T follicular helper cell (primary cell): ENCODE results near the gene ZC3H13.
A peak's percentile ranks its signal among the peaks of the same experiment; 100 is the strongest.

ENCODE experiments used
- DNase-seq: peaks from one replicate; pipeline ENCODE4 v3.0.0-alpha.2; 2020; ENCODE audit warnings: low read depth
- total RNA-seq, 2 experiments: gene quantifications; one replicate each; lab custom pipeline; 2026; lab: John Stamatoyannopoulos, UW

Gene ZC3H13, protein sequence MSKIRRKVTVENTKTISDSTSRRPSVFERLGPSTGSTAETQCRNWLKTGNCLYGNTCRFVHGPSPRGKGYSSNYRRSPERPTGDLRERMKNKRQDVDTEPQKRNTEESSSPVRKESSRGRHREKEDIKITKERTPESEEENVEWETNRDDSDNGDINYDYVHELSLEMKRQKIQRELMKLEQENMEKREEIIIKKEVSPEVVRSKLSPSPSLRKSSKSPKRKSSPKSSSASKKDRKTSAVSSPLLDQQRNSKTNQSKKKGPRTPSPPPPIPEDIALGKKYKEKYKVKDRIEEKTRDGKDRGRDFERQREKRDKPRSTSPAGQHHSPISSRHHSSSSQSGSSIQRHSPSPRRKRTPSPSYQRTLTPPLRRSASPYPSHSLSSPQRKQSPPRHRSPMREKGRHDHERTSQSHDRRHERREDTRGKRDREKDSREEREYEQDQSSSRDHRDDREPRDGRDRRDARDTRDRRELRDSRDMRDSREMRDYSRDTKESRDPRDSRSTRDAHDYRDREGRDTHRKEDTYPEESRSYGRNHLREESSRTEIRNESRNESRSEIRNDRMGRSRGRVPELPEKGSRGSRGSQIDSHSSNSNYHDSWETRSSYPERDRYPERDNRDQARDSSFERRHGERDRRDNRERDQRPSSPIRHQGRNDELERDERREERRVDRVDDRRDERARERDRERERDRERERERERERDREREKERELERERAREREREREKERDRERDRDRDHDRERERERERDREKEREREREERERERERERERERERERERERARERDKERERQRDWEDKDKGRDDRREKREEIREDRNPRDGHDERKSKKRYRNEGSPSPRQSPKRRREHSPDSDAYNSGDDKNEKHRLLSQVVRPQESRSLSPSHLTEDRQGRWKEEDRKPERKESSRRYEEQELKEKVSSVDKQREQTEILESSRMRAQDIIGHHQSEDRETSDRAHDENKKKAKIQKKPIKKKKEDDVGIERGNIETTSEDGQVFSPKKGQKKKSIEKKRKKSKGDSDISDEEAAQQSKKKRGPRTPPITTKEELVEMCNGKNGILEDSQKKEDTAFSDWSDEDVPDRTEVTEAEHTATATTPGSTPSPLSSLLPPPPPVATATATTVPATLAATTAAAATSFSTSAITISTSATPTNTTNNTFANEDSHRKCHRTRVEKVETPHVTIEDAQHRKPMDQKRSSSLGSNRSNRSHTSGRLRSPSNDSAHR (N-terminal part only)
- 87.7 to 103 reads per million in 2 experiments for total RNA-seq

DNA sequence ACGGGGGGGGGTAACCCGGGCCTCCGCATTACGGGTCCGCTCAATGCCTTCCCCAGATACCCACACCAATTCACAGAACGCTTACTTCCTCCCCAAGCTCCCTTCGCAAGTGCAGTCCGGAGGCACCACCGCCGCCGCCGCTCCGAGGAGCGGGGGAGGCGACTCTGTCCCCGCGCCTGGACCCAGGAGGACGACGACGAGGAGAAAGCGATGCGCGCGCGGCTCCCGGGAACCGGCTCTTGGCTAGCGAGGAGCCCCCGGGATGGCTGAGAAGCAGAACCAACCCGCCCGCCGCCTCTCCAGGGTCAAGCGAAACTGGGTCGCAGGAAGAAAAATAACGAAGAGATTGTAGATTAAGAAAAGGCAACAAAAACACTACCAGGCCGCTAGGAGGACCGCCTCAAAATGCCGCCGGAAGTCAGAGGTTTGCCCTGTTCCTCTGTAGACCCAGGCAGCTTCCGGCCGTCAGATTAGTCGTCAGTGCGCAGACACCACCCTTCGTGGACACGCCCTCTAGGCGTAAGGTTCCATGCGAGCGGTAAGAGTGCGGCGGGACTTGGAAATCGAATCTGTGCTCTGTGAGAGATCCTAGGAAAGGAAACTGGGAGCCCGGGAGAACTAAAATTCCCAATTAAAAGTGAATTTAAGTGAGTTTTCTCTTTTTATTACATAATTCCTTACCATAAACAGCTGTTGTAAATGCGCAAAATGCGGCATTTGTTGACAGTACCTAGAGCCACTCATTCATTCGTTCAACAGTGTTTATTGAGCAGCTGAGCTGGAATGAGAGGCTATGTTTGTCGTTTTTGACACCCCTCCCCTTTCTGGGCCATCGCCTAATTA is at the start of gene ZC3H13:
Gene ZC3H13 (minus strand): TSS at position 428 of the 843 bp plus-strand sequence. CDS start 7,239 bp downstream, outside the sequence.
- peak; percentile 91 for DNase-seq

DNA sequence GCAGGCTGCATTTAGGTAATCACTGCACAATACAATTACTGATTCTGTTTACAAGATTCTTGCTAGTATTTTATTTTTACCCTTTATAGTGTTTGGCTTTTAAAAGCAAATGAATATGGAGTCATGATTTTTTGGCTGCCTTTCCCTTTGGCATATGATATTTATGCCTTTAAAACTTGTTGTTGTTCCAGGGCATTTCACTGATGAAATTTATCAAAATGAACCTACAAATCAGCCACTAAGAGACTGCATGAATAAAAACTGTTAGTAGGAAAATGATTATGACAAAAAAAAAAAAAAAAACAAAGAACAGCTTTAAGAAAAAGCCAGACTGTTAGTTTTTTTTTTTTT is 49.7 kb upstream of the ZC3H13 start:
- DNase-seq = no peak

- DNase-seq = no peak
Observed at GRCh38 chr13:46101484-46102254, 49.1 kb upstream of the ZC3H13 start.

GRCh38 chr13:46101002-46101401 is 48.5 kb upstream of the ZC3H13 start:
- no peak for DNase-seq

DNA sequence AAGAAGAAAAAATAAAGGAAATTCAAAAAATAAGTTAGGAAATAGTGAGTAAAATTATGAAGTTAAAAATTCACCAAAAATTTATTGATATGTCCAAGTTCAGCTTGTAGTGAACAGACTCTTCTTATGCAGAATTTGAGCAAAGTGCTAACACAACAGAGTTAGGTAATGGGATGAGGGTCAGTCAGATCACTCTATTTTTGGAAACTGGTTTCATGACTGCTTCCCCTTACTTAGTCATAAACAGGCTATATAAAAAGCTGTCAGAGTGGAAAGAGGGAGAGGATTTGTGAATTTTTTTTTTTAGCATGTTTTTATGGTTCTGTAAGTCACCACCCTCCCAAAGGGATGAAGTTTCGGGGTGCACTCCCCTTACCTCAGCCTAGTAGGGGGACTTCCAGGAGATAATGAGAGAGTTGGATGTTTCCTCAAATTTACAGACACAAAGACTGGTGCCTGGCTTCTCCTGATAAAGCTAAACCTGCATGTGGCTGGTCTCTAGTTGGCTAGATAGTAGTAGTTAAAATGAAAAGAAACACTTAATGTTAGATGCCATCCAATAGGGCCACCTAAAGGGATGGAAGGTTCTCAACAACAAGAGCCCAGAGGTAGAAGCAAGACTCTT is 47.8 kb upstream of the ZC3H13 start:
- DNase-seq = no peak

DNA sequence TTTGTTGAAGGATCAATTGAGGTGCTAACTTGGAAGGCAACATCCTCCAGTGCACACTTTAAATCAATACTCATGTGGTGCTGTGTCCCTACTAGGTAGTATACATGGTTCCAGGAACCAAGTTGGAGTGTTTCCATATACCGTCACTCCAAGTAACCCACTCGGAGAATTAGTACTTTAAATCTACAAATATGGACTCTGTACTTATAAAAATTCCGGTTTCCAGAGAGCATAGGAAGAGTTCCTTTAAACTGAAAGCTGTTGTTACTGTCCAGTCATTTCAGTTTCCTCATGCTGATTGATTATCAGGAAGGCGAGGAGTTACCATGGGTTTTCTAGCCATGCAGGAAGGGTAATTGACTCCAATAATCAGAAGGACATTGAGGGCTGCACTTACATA is 45.1 kb upstream of the ZC3H13 start:
- no peak for DNase-seq

GRCh38 chr13:46097015-46097414 is 44.5 kb upstream of the ZC3H13 start:
- no peak for DNase-seq

GRCh38 chr13:46094478-46094877 is 41.9 kb upstream of the ZC3H13 start:
- DNase-seq = no peak

DNA sequence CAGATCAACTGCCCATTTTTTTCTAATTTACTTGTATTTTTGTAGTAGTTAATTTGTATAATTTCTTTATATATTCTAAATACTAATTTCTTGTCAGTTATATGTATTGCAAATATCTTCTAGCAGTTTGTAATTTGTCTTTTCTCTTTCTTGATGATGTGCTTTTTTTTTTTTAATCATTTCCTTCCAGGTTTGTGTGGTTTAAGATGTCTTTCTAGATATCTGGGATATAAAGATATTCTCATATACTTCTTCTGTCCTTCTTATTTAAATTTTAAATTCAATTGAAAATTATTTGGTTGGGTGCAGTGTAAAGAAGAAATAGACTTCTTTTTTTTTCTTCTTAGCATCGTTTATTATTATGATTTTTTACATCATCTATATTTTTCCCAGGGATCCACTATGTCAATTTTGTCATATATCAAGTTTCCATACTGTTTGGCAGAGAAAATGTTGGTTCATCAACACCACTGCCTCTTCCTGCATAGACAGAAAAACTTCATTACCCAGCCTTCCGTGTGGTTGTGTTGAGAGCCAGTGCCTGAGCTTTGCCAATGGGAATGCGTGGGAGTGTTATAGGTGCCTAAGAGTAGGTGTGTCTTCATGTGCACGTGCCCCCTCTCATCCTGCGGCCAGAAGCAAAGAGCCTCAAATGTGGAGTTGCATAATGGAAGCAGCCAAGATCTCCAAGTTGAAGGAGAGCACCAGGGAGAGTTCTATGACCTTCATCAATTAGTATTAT is 36.4 kb upstream of the ZC3H13 start:
- no peak for DNase-seq

DNA sequence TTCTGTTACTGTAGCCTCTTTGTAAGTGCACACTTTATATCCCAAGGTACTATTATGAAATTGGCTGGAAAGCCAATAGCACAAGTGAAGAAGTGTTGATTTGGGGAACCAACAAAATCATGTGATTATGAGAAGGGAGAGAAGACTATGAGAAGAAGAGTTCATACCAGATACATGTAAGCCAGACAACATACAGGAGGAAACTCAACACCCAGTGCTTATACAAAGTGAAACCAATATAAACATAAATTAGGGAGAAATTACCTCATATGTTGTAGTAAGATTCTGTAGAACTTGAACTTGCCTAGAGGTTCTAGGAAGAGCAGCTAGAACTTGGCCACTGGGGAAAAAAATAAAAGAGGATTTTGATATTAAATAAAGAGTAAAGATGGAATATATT is 34.9 kb upstream of the ZC3H13 start:
- no peak for DNase-seq

- DNase-seq = no peak
Observed at GRCh38 chr13:46086985-46087384, 34.4 kb upstream of the ZC3H13 start.

GRCh38 chr13:46086421-46086922 is 33.9 kb upstream of the ZC3H13 start:
- no peak for DNase-seq

DNA sequence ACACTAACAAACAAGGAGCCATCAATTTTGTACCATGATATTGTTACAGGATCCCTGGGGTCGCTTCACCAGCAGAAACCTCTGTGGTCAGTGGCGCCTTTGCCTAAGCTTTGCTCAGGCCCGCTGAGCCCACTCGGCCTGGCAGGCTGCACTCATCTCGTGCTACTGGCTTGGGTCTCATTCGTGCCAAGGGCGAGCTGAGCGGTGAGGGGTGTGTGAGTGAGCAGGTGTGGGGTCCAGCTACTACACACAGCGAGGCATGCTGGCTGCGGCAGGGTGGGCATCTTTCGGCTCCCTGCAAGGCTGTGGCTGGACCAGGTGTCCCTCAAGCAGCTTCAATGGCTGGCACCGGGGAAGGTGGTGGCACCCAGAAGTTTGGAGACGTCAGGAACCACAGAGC is 33.2 kb upstream of the ZC3H13 start:
- DNase-seq = no peak

DNA sequence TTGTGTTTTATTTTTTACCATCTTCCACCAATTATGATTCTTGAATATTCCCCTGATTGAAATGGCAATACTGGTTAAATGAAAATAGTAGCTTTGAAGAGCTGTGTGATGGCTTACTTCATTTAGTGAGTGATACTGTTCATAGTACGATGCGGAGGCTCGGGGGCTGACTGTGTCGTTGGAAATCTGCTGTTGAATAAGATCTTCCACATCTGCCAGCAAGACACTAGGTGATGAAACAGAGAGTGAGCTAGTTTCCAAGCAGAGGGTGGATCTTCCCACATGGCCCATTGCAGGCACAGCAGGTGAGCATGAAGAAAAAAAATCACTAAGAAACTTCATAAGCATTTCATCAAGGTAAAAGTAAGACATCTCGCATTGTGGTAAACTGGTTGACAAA is 29.8 kb upstream of the ZC3H13 start:
- no peak for DNase-seq

DNA sequence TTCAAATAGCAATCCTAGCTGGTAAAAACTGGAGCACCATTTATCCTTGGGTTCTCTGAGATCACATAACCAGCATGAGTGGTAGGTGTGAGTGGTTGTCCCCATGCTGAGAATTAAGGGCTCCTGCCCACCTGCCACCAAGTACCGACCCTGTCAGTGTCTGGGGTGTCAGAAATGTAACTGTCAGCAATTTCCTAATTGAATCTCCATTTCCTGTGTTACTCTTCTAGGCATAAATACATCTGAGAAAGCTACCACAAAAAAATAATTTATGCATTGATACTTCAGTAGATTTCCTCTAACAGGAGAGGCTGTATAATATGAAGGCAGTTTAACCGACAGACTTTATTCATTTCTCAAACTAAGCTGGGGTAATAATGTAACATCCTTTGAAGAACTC is 27.2 kb upstream of the ZC3H13 start:
- no peak for DNase-seq

DNA sequence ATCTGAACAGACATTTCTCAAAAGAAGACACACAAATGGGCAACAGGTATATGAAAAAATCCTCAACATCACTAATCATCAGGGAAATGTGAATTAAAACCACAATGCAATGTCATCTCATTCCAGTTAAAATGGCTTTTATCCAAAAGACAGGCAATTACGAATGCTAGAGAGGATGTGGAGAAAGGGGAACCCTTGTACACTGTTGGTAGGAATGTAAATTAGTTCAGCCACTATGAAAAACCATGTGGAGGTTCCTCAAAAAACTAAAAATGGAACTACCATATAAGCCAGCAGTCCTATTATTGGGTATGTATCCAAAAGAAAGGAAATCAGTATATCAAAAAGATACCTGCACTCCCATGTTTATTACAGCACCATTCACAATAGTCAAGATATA is 24.7 kb upstream of the ZC3H13 start:
- DNase-seq = no peak

- DNase-seq = no peak
Observed at GRCh38 chr13:46076827-46077226, 24.3 kb upstream of the ZC3H13 start.

DNA sequence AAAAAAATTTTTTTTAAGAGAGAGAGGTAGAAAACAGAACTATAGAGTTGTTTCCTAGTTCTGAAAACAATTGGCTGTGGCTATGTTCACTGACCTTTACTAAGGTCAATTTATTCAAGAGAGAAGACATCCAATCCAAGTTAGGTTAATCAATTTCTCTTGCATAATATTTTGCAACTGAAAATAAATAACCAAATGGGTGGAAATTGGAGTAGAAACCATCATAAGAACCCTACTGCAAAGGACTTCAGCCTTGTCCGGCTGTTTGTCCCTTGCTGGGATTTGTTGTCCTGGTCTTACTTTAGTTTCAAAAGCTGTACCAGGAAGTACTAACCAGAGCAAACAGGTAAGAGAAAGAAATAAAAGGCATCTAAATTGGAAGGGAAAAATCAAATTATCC is 23.3 kb upstream of the ZC3H13 start:
- no peak for DNase-seq

DNA sequence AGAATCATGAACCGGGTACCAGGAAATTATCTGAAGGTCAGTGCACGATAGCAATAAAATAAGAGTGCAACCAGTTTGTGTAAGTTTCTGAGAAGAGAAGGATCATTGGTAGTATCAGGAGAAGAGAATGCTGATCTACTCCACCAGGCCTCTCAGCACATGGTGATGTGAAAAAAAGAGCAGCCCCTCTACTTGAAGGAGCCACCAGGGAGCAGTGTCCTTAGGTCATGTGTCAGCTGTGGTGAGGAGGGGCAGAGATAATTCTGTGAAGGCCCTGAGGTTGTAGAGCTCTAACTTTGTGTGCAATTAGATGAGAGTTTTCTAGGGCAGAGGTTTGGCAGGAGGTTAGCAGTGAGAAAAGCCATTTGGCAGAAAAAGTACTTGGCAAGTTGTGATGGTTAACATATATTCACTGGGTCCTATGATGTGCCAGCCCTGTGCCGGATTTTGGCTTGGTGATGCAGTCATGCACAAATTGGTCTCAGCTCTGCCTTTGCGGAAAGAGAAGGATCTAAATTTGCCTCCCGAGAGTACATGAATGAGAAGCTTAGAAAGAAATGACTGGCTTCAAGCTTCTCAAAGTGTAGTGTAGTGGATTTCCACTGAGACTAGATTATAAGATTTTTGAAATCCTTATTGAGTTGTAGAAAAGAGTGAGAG is 19.2 kb upstream of the ZC3H13 start:
- no peak for DNase-seq
